ENCODE data around the gene SHC1.

The SHC1 gene

GRCh38 chr1:154956544-154956941 is 14.0 kb downstream of the SHC1 start:
- DNase-seq (ENCODE audit: low read depth) = no peak

GRCh38 chr1:154955718-154956543 is 14.6 kb downstream of the SHC1 start, which contains the start of gene PBXIP1:
Gene PBXIP1, minus strand, starts transcription at chr1:154956099. Its CDS starts 2,378 bp downstream, at chr1:154953721.
- DNase-seq (ENCODE audit: low read depth) = peak; percentile 51

- peak; percentile 56 for DNase-seq (ENCODE audit: low read depth)
These were observed 15.4 kb downstream of the SHC1 start for GRCh38 chr1:154955039-154955717.

GRCh38 chr1:154954541-154954940 is 16.0 kb downstream of the SHC1 start:
- no peak for DNase-seq (ENCODE audit: low read depth)

- no peak for DNase-seq (ENCODE audit: low read depth)
These were observed 16.9 kb downstream of the SHC1 start for GRCh38 chr1:154953611-154954038.

- DNase-seq (ENCODE audit: low read depth) = no peak
These were observed 17.9 kb downstream of the SHC1 start for GRCh38 chr1:154952664-154953063.

GRCh38 chr1:154951901-154952657 is 18.5 kb downstream of the SHC1 start:
- DNase-seq (ENCODE audit: low read depth) = no peak

- DNase-seq (ENCODE audit: low read depth) = no peak
These were observed 22.5 kb downstream of the SHC1 start for GRCh38 chr1:154948079-154948478.

GRCh38 chr1:154945962-154946850 is 24.3 kb downstream of the SHC1 start:
- DNase-seq (ENCODE audit: low read depth) = no peak

GRCh38 chr1:154945160-154945961 is 25.2 kb downstream of the SHC1 start:
- no peak for DNase-seq (ENCODE audit: low read depth)

GRCh38 chr1:154944401-154945159 is 26.0 kb downstream of the SHC1 start:
- DNase-seq (ENCODE audit: low read depth) = no peak

GRCh38 chr1:154943649-154944400 is 26.7 kb downstream of the SHC1 start:
- DNase-seq (ENCODE audit: low read depth) = no peak

- no peak for DNase-seq (ENCODE audit: low read depth)
These were observed 29.1 kb downstream of the SHC1 start for GRCh38 chr1:154941333-154942013.

- no peak for DNase-seq (ENCODE audit: low read depth)
These were observed 29.8 kb downstream of the SHC1 start for GRCh38 chr1:154940651-154941194.

- DNase-seq (ENCODE audit: low read depth) = no peak
These were observed 30.4 kb downstream of the SHC1 start for GRCh38 chr1:154940213-154940560.

GRCh38 chr1:154938604-154939399 is 31.7 kb downstream of the SHC1 start:
- no peak for DNase-seq (ENCODE audit: low read depth)

- no peak for DNase-seq (ENCODE audit: low read depth)
These were observed 32.6 kb downstream of the SHC1 start for GRCh38 chr1:154937988-154938386.

Measured in stimulated activated CD8-positive, alpha-beta memory T cell treated with anti-CD3 and anti-CD28 coated beads, Interleukin-12 subunit alpha, Interleukin-12 subunit beta, amount 100 ng/mL, for 4 hours (primary cell).